Measurements from ENCODE around the gene TMEM132C.

GRCh38 chr12:128671528-128672042 lies 404.6 kb downstream of the TMEM132C start:
- TF ChIP-seq, protein P1, sequence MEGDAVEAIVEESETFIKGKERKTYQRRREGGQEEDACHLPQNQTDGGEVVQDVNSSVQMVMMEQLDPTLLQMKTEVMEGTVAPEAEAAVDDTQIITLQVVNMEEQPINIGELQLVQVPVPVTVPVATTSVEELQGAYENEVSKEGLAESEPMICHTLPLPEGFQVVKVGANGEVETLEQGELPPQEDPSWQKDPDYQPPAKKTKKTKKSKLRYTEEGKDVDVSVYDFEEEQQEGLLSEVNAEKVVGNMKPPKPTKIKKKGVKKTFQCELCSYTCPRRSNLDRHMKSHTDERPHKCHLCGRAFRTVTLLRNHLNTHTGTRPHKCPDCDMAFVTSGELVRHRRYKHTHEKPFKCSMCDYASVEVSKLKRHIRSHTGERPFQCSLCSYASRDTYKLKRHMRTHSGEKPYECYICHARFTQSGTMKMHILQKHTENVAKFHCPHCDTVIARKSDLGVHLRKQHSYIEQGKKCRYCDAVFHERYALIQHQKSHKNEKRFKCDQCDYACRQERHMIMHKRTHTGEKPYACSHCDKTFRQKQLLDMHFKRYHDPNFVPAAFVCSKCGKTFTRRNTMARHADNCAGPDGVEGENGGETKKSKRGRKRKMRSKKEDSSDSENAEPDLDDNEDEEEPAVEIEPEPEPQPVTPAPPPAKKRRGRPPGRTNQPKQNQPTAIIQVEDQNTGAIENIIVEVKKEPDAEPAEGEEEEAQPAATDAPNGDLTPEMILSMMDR (IDR thresholded peaks at IDR 0.05): peak; percentile 38
- TF ChIP-seq EZH2phosphoT487 (IDR thresholded peaks at IDR 0.05): no peak
